Epidermal melanocyte (primary cell): Measurements from ENCODE around the gene PRB3.

Experiments
- DNase-seq: peaks from one replicate; pipeline ENCODE4 v3.0.0; 2011; ENCODE audit warnings: low spot score; ENCODE audit not compliant: insufficient read length

Gene PRB3

GRCh38 chr12:11269607-11270006 is at the start of gene PRB3:
PRB3 (minus strand) TSS chr12:11269707; CDS start chr12:11269669, 38 bp downstream.
- DNase-seq, result no peak

DNA sequence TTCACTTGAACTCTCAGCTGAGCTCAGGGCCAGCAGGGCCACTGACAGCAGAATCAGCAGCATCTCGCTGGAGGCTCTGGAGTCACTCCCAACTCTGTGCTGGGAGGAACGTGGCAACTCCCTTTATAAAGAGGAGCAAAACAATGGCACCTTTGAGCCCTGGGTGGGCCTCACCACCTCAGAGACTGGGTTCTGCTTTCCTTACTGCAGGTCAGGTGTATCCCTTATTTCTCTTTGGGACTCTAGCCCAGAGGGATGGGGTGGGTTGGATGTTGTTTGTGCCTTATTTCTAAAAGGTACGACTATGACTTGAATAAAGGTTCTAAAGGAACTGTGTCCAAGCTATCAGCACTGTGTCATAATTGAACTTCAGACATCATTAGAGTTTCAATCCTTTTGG is 40.8 kb upstream of the PRB3 start, which contains the start of gene PRB4:
PRB4 (minus strand) TSS at position 101 of the 400 bp plus-strand sequence; CDS start at position 63, 38 bp downstream.
- DNase-seq, result no peak

DNA sequence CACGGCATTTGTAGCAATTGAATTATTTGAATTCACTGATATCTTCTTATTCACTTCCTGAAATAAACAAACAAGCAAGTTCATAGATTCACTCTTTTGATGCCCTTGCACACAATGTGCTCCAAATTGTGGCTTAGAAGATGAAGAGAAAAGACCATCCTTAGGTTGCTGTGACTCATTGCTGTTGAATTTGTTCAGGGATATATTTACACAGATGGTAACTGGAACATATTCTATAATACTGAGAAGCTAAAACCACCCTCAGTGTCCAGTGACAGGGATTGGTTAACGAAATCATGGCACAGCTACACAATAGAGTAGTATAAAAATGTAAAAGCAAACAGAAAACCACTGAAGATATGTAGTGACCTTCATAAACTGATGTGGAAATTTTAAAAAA is 37.6 kb upstream of the PRB3 start:
- DNase-seq, result no peak

DNA sequence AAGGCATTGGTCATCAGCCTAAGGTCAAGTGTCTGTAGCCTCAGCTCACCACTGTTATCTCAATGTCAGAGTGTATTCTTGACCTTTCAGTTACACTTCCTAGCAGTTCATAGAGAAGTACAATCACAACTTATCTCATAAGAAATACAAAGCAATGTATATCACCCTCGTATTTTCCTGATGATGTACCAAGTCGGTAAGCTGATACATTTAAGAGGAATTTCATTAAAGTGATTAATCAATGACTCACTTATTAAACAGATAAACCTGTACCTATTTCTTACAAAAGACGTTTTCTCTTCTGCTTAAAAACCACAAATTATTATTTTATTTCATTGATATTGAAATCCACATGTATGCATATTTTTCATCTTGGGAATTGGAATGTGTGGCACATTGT is 3.9 kb upstream of the PRB3 start:
- no peak for DNase-seq

GRCh38 chr12:11264501-11264900 is 5.0 kb downstream of the PRB3 start:
- no peak for DNase-seq

DNA sequence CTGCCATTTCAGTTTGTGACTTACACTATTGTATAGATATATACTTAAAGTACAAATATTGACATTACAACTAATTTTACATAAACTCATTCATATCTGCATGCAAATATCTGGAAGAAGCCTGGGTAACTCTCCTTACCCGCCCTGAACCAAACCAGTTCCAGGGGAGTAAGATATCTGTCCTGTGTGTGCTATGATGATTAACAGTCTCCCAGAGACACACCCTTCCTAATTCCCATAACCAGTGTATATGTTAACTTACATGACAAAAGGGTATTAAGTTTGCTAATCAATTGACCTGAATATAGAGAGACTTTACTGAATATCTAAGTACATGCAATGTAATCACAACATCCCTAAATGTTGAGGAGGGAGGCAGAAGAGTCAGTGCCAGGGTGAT is 23.0 kb downstream of the PRB3 start:
- DNase-seq, result no peak

DNA sequence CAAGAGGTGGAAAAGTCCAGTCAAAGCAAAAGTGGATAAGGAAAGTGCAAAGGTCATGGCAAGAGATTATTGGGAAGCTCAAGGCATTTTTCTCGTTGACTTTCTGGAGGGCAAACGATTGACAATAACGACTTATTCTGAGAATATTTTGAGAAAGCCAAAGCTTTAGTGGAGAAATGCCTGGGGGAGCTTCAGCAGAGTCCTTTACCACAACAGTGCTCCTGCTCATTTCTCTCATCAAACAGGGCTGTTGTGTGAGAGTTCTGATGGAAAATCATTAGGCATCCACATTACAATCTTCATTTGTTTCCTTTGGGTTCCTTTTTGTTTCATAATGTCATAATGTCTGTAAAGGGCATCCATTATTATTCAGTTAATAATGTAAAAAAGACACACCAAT is 26.9 kb downstream of the PRB3 start:
- peak; percentile 23 for DNase-seq

- DNase-seq, result no peak
Observed at GRCh38 chr12:11240348-11240930, 29.1 kb downstream of the PRB3 start.

DNA sequence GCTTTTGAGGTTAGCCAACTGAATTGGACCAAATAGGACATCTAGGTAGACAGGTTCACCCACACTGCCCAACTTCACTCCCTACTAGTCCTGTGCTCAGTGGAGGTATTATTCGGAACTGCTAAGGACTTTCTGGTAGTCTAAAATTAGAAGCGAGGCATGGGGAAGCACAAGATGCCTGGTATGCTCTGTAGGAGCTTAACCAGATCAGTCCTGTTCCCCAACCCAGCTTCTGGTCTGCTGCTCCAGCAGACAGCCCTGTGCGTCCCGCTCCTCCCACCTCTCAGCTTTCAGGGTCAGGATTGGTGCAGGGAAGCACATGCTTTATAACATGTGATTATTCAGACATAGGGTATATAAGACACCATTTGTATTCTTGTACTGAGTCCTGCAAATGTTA is 31.2 kb downstream of the PRB3 start:
- DNase-seq, result no peak

GRCh38 chr12:11233532-11233931 is 36.0 kb downstream of the PRB3 start:
- no peak for DNase-seq

DNA sequence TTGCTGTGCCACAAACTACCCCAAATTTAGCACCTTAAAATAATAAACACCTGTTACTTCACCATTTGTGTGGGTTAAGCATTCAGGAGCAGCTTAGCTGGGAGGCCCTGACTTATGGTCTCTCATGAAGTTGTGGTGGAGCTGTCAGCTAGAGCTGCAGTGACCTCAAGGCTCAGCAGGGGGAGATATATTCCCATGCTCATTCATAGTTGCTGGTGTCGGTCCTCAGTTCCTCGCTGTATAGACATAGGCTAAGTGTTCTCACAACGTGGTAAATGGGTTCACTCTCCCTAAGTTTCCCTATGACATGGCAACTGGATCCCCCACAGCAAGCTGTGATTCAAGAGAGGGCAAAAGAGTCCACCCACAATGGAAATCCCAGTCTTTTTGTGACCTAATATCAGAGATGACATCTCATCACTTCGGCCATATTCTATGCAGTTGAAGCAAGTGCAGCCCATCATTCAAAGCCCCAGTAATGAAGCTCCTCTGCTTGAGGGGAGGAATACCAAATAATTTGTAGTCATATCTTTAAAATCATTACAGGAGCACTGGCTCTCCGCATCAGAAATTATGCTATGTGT is 41.1 kb downstream of the PRB3 start:
- DNase-seq, result peak; percentile 30

- no peak for DNase-seq
Observed at GRCh38 chr12:11227373-11227772, 42.1 kb downstream of the PRB3 start.
